Mucosa of gallbladder (tissue), 1 donor: ENCODE data around the gene PALD1. TPM values are rescaled to one million over a fixed set of nuclear protein-coding genes. Genes with fewer than 3 reads are reported as not detected.
A peak's percentile ranks its signal among the peaks of the same experiment; 100 is the strongest.

Experiments
- DNase-seq: peaks from one replicate; pipeline ENCODE4 v3.0.0-alpha.2; 2020; ENCODE audit warnings: low spot score
- total RNA-seq: library from RNA; stranded (reverse); gene quantifications from one replicate; pipeline ENCODE4 v1.2.1, GENCODE V29; 2021
- donor health status: DM: no; HTN: no; CAD: no.

PALD1 gene
- total RNA-seq, 1 donor from 2014 or later: 15.5 TPM

GRCh38 chr10:70457759-70458305, 20.7 kb upstream of the PALD1 start:
- DNase-seq: no peak

- peak; percentile 51 for DNase-seq
Observed at GRCh38 chr10:70458329-70459060, 20.1 kb upstream of the PALD1 start.

- no peak for DNase-seq
Observed at GRCh38 chr10:70459061-70459773, 19.4 kb upstream of the PALD1 start.

GRCh38 chr10:70459774-70460490, 18.6 kb upstream of the PALD1 start:
- DNase-seq: no peak

GRCh38 chr10:70461397-70462348, 16.9 kb upstream of the PALD1 start:
- peak; percentile 52 for DNase-seq

GRCh38 chr10:70462349-70462984, 16.1 kb upstream of the PALD1 start:
- DNase-seq: no peak

DNA sequence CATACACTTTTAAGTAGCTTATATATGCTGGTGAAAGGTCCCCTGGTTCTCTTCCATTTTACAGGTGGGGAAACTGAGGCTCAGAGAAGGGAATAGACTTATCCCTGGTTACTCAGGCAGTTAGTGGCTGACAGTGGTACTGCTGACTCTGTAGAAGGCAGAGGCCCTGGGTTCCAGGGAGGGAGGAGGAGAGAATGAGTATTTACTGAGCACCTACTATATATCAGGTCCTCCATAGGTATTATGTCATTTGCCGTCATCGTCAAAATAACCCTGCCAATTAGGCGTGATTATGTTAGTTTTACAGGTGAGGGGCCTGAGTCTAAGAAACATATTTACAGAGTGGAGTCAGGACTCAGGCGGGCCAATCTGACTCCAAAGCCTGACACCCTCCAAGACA, 13.3 kb upstream of the PALD1 start:
- no peak for DNase-seq

- no peak for DNase-seq
Observed at GRCh38 chr10:70465832-70466231, 12.7 kb upstream of the PALD1 start.

GRCh38 chr10:70466951-70467350, 11.6 kb upstream of the PALD1 start:
- DNase-seq: no peak

DNA sequence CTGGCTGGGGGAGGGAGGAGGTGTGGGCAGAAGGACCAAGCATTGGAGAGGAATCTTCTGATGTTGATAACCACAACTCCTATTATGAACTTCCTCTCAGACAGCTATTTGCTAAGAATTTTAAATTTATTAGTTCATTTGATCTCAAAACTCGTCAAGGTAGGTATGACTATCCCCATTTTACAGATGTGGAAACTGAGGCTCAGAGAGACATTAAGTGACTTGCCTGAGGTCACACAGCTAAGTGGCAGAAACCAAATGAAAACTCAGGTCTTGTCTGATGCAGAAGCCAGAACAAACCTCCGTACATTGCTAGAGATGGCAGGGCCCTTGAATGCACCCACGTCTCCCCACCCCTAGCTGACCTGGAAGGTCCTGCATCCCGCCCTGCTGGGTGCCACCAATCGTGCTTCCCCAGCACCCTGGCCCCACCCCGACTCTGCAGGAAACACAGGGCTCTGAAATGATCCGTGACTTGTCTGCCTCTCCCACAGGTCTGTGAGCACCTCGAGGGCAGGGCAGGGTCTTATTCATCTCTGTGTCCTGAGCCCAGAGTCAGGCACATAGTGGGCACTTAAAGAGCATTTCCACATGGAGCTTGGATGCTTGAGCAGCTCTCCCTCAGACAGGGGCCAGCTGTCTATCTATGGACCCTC, 5.6 kb upstream of the PALD1 start:
- no peak for DNase-seq

DNA sequence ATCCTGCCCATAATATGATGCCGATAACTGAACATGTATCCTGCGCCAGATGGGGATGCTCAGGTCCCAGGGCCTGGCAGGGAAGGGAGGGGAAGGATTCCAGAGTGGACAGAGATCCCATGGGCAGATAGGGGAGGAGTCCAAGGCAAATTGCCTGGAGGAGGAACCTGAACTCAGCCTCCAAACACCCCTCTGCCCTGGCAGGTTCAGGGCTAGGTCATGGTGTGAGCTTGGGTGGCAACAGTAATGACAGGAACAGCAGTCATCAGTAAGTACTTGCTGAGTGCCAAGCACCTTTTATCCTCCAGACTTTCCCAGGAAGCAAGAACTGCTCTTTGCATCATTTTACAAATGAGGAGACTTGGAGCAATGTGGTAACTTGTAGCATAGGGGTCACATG, 3.8 kb upstream of the PALD1 start:
- DNase-seq: no peak

DNA sequence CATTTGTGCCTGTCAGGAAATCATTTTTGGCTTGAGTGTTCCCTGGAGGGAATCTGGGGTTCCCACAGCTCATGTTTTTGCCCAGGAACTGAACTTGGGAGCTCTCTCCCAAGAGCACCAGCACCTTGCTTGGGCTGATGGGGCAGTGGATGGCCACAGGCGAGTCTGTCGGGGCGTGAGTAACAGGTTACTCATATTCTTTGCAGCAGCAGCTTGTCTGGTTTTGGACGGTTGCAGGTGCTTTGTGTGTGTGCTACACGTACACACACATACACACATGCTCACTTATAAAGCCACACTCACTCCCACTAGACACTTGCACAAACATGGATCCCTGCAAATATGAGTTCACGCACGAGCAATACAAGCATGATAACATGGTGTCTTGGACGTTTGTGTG, 2.9 kb upstream of the PALD1 start:
- DNase-seq: no peak

DNA sequence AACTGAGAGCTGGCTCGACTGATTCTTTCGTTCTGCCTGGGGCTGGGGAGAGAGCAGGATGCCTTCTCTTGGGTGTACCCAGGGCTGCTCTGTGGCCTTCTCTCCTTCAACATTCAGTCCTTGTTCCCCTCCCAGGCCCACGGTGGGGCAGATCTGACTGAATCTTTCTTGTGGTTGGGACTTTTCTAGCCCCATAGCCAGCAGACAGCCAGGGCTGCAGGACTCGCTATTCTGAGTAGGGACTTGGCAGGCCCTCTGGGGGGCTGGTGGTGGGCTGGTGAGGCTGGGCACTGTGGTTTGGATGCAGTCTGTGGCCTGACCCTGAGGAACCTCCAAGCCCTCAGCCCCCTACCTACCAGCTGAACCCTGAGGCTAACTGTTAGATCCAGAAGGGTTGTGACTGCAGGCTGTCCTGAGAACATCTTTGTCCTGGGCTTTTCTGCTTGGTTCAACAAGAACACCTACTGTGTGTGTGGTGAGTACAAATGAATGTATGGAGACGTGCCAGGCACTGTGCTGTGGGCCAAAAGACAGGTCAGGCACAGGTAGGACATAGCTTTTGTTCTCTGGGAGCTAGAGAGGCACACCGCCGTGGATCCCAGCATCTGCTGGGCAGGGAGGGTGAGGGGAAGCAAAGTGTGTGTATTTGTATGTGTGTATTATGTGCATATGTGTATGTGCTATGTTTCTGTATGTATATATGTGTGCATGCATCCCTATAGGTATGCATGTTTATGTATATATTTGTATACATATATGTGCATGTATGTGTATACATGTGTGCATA, 2.1 kb upstream of the PALD1 start:
- DNase-seq: no peak

DNA sequence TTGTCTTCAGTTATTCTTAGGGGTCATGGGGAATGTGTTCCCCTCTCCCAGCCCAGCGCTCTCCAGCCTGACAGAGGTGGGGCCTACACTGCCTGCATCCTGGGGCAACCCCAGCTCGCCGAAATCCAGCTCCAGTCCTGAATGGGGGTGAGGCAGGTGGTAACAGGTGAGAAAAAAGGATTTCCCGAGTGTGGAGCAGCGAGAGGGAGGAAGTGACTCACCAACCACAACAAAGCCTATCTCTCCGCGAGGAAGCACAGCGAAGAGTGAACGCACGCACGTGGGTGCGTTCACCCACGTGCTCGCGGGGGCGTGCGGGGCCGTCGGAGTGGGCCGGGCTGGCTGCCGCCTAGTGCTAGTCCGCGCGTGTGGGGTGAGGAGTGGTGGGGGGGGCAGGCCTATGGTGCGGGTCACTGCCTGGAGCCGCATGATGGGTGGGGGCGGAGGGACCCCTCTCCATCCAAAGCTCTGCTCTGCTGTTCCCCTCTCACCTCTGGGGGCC, 855 bp upstream of the PALD1 start:
- no peak for DNase-seq

- no peak for DNase-seq
Observed at GRCh38 chr10:70479165-70479581, 606 bp downstream of the PALD1 start.

DNA sequence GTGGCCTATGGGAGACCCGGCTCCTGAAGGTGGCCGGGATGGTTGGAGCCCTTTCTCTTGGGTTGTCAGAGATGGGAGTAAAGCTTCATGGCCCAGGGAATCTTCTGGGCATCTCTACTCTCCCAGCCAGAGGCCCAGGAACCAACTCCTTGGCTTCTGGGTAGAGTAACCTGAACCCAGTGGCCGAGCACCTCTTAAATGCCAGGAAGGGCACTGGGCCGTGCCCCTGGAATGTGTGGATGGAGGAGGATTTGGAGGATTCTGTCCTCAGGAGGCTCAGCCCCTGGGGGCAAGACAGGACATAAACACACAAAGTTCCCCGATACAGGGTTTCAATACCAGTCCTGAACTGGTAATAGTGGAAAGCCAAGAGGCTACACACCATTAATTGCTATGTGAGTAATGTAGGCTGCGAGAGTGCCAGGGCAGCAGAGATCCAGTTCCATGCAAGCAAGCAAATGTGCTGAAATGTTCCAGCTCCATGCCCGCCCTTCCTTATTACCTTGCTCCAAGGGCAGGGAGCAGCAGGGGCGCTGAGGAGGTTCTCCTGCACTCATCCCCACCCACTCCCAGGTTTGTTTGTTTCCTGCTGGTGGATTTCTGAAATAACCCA, 1.2 kb downstream of the PALD1 start:
- no peak for DNase-seq

DNA sequence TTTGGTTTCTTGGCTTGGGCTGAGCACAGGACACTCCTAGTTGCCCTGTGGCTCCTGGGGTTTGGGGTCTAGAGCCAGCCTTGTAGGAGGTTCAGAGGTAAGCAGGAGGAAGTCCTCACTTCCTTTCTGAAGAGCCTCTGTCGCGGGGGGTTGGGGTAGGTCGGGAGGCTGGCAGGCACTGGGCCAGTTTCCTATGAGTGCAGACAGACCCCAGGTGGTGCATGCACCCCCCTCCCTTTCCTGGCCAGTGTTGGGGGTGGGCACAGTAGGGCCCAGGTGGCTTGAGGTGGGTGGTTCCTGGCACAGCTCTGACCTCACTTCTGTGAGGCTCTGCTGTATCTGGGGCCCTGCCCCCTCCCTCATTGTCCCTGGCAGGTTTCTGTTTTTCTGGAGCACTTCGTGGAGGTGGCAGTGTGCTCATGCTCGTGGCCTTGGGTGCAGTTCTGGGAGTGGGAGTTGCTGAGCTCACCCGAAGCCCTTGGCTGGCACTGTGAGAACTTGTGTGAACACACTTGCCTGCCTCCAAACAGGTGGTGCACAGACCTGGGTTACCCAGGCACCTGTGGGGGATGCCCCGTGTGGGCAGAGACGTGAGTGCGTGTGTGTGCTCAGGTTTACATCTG, 1.8 kb downstream of the PALD1 start:
- no peak for DNase-seq

DNA sequence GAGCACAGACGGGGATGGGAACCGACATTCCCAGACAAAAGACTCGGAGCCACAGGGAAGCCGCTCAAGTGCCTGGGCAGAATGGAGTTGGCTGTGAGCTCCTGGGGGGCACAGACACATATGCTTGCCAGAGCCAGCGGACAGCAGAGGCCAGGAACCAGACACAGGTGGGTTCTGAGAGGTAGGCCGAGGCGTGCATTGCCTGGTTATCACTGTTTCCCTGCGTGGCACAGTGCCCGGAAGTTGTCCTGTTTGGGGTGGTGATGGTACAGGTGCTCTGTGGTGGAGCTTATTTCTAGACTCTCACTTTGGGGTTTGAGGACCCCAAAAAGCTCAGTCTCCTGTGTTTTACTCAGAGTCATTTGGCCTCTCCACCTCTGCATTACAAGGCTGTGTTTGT, 2.5 kb downstream of the PALD1 start:
- DNase-seq: no peak
